Measurements from ENCODE around the gene DENND1B.

GRCh38 chr1:197559244-197559643 lies 216.0 kb downstream of the DENND1B start:
- TF ChIP-seq CTCF (optimal IDR thresholded peaks at IDR 0.05 in 1 of 3, IDR thresholded peaks at IDR 0.05 in 1 of 3, conservative IDR thresholded peaks at IDR 0.05 in 1 of 3; ENCODE audit: extremely low read depth in 1 of 3, insufficient read depth in 2 of 3, low read length in 3 of 3) (no peak), EZH2 (IDR thresholded peaks at IDR 0.05; ENCODE audit: low read length) (no peak)
